CD4-positive, alpha-beta T cell (primary cell): ENCODE data around the gene SORD. TPM values are rescaled to one million over a fixed set of nuclear protein-coding genes. Genes with fewer than 3 reads are reported as not detected.
"Not testable (repeated sequence)": the region's sequence is repeated elsewhere in the genome, so short reads cannot be mapped to it uniquely, and the experiment has no call there.

Experiments used
- ATAC-seq: fragments of 200-7000 bp; cut with Tn5 transposase; one replicate; pipeline ENCODE4 v1.10.0; 2022; ENCODE audit warnings: mild to moderate bottlenecking; ENCODE audit not compliant: poor library complexity
- CTCF ChIA-PET: fragments of 350-600 bp; sonication (Branson Sonifier 250); formaldehyde crosslinking; loops from one replicate; lab custom pipeline; 2021; ENCODE audit warnings: antibody characterized with exemption, inconsistent platforms; lab: Charles Lee
- POLR2A ChIA-PET: fragments of 350-600 bp; sonication (Branson Sonifier 250); formaldehyde crosslinking; loops from one replicate; lab custom pipeline; 2021; ENCODE audit warnings: antibody characterized with exemption, inconsistent platforms; lab: Charles Lee
- DNase-seq, 14 experiments: peaks; one replicate each; pipeline ENCODE4 v3.0.0-alpha.2; 2013 to 2020; ENCODE audit warnings: mixed read lengths in 2 of 14
- H3K27ac ChIP-seq, 2 donors: one replicate each; pipeline versions ENCODE4 v1.5.1 to v1.7.0; 2013; ENCODE audit warnings: low read length in 2 of 2, low read depth in 1 of 2, mild to moderate bottlenecking in 1 of 2
- H3K27me3 ChIP-seq, 2 experiments: 1 replicate in 1 of 2; 2 replicates in 1 of 2; pipeline versions ENCODE4 v1.6.1 to v1.7.0; 2013; ENCODE audit warnings: low read length in 2 of 2, control low read depth in 1 of 2, mild to moderate bottlenecking in 1 of 2, moderate library complexity in 1 of 2; ENCODE audit not compliant: insufficient read depth in 2 of 2, control insufficient read depth in 1 of 2
- H3K36me3 ChIP-seq: one replicate; pipeline ENCODE4 v1.6.1; 2013; ENCODE audit warnings: low read length, control low read depth; ENCODE audit not compliant: insufficient read depth
- H3K4me1 ChIP-seq: one replicate; pipeline ENCODE4 v1.6.1; 2013; ENCODE audit warnings: low read length, control low read depth; ENCODE audit not compliant: insufficient read depth
- H3K4me3 ChIP-seq: one replicate; pipeline ENCODE4 v1.5.1; 2013; ENCODE audit warnings: mild to moderate bottlenecking, low read length, moderate library complexity
- H3K9me3 ChIP-seq, 2 experiments: 1 replicate in 1 of 2; 2 replicates in 1 of 2; pipeline versions ENCODE4 v1.6.1 to v1.7.0; 2013; ENCODE audit warnings: low read length in 2 of 2, mild to moderate bottlenecking in 2 of 2, control low read depth in 1 of 2, moderate library complexity in 1 of 2; ENCODE audit not compliant: control insufficient read depth in 1 of 2, insufficient read depth in 1 of 2
- H3K27ac Mint-ChIP-seq: one replicate; pipeline ENCODE4 v1.8.0; 2020; ENCODE audit warnings: mixed read lengths
- H3K27me3 Mint-ChIP-seq: one replicate; pipeline ENCODE4 v1.8.0; 2021; ENCODE audit warnings: mixed read lengths
- H3K36me3 Mint-ChIP-seq: one replicate; pipeline ENCODE4 v1.8.0; 2021; ENCODE audit warnings: low read depth, mixed read lengths
- H3K4me1 Mint-ChIP-seq: one replicate; pipeline ENCODE4 v1.8.0; 2021; ENCODE audit warnings: low read depth, mixed read lengths
- H3K4me3 Mint-ChIP-seq: one replicate; pipeline ENCODE4 v1.8.0; 2020; ENCODE audit warnings: mild to moderate bottlenecking, mixed read lengths
- H3K9me3 Mint-ChIP-seq: one replicate; pipeline ENCODE4 v1.8.0; 2020; ENCODE audit warnings: mixed read lengths
- intact Hi-C, 2 experiments: fragments of 100-400 bp; cut with DNase I in 1 of 2; cut with micrococcal nuclease in 1 of 2; formaldehyde crosslinking; loops; one replicate each; pipeline versions ENCODE4 v1.15.1 to v1.9.0; 2023 to 2025; cut with DNase I, micrococcal nuclease
- total RNA-seq, 174 experiments: library from RNA in 2 of 174; stranded (reverse) in 2 of 174; gene quantifications; one replicate each; pipeline ENCODE4 v1.2.3 and lab custom pipeline; 2021 to 2026
- TF ChIP-seq, protein P1 (sequence below): fragments of 200-600 bp; IDR thresholded peaks from one replicate; pipeline ENCODE4 v1.8.0; 2022; ENCODE audit warnings: antibody characterized with exemption, mild to moderate bottlenecking

SORD gene
- total RNA-seq, 2 experiments from 2014 or later = 1.7 to 1.8 TPM

DNA sequence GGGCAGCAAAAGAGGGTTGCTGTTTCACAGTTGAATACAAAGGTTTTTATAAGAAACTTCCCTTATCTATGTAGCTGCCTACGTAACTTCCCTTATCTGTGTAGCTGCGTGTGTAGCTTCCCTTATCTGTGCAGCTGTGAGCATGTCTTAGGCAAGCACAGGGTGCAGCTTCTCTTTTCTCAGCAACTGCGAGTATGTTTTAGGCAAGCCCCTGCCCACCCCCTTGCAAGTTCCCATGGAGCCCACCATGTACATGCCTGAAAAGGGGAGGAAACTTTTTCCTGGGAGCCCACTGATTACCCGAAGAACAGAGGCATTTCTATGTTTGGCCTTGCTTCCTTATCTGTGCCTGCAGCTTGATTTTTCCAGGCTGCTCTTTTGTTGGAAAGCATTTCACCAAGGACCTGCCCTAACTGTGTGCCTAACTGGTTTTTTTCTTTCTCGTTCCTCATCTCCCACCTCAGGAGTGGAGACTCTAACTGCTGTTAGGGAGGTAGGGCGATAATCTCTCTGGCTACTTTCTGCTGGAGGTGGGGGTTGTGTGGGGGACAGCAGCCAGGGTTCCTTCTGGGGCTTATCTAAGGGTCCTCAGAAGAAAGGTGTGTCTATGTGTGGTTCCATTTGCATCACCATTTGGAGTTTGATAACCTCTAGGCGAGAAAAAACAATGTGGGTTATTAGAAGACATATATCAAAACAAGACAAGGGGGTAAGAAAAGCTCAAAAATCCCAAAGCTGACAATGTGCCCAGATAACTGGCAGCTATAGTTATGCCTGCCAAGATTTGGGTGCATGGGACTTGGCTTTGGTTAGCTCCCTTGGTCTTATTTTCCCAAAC, 26.0 kb downstream of the SORD start:
- Histone ChIP-seq H3K36me3 (no peaks in the 10 kb centered on the region), H3K9me3 (peaks cover 0 to 5% of the 10 kb centered on the region in 2 experiments), H3K4me3 (no peak overlapping the region), H3K27me3 (no peaks in the 10 kb centered on the region), H3K4me1 (no peaks in the 10 kb centered on the region), H3K27ac (no peak overlapping the region)
- TF ChIP-seq, protein P1, sequence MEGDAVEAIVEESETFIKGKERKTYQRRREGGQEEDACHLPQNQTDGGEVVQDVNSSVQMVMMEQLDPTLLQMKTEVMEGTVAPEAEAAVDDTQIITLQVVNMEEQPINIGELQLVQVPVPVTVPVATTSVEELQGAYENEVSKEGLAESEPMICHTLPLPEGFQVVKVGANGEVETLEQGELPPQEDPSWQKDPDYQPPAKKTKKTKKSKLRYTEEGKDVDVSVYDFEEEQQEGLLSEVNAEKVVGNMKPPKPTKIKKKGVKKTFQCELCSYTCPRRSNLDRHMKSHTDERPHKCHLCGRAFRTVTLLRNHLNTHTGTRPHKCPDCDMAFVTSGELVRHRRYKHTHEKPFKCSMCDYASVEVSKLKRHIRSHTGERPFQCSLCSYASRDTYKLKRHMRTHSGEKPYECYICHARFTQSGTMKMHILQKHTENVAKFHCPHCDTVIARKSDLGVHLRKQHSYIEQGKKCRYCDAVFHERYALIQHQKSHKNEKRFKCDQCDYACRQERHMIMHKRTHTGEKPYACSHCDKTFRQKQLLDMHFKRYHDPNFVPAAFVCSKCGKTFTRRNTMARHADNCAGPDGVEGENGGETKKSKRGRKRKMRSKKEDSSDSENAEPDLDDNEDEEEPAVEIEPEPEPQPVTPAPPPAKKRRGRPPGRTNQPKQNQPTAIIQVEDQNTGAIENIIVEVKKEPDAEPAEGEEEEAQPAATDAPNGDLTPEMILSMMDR = no peak
- Mint-ChIP-seq H3K4me1 (no peaks in the 10 kb centered on the region), H3K27ac (no peak overlapping the region), H3K9me3 (peaks cover 10% of the 10 kb centered on the region), H3K36me3 (peaks cover 66% of the 10 kb centered on the region), H3K27me3 (no peaks in the 10 kb centered on the region), H3K4me3 (no peak overlapping the region)
- POLR2A ChIA-PET = interaction anchor here (0.6 kb wide), 1 partner anchor 1974 kb away, joined by 3 read pairs; no protein-coding TSS in a partner anchor
- intact Hi-C loops = no loop called here
- no peak for ATAC-seq
- DNase-seq = peak in 3 of 14 experiments; percentile 7 to 49 (median 40)
- CTCF ChIA-PET = no interaction called here

DNA sequence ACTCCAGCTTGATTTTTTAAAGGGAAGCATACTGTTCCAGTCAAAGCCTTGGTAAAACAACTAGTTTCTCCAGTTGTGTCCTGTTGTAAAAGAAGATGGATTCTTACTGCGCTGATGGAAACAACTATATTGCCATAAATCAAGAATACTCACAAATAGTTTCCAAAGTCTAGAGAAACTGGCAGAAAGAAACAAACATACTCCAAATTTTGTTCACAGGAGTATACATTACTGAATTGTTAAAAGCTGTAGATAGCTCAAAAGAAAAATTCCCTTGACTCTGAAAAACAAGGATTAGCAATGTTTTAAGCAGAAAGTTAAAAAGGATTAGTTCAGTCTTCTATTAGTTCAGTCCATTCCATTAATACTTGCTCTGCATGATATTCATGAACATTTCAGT, 27.6 kb downstream of the SORD start:
- H3K27ac ChIP-seq = no peak overlapping the region
- H3K4me1 ChIP-seq = no peaks in the 10 kb centered on the region
- H3K27ac Mint-ChIP-seq = no peak overlapping the region
- TF ChIP-seq, protein P1 = no peak
- peaks cover 66% of the 10 kb centered on the region for H3K36me3 Mint-ChIP-seq
- peaks cover 0 to 5% of the 10 kb centered on the region in 2 experiments for H3K9me3 ChIP-seq
- ChIA-PET POLR2A (no interaction called here), CTCF (interaction anchor here (1.2 kb wide), 1 partner anchor 13 kb away, joined by 3 read pairs; no protein-coding TSS in a partner anchor)
- H3K9me3 Mint-ChIP-seq = peaks cover 10% of the 10 kb centered on the region
- H3K4me1 Mint-ChIP-seq = no peaks in the 10 kb centered on the region
- no peaks in the 10 kb centered on the region for H3K27me3 ChIP-seq
- H3K36me3 ChIP-seq = no peaks in the 10 kb centered on the region
- no peak overlapping the region for H3K4me3 Mint-ChIP-seq
- H3K27me3 Mint-ChIP-seq = no peaks in the 10 kb centered on the region
- ATAC-seq = no peak
- H3K4me3 ChIP-seq = no peak overlapping the region
- intact Hi-C loops = no loop called here
- DNase-seq = no peak

DNA sequence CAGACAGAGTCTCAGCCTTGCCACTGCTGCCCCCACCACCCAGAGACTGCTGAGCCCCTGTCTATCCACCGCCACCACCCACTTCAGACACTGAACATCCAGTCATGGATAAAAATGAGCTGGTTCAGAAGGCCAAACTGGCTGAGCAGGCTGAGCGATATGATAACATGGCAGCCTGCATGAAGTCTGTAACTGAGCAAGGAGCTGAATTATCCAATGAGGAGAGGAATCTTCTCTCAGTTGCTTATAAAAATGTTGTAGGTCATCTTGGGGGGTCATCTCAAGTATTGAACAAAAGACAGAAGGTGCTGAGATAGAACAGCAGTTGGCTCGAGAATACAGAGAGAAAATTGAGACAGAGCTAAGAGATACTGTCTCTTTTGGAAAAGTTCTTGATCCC, 29.7 kb downstream of the SORD start:
- H3K27me3 Mint-ChIP-seq, H3K36me3 ChIP-seq, H3K4me3 ChIP-seq, intact Hi-C loops, H3K27ac ChIP-seq, DNase-seq, H3K4me3 Mint-ChIP-seq, H3K4me1 ChIP-seq, ATAC-seq, CTCF ChIA-PET, H3K27me3 ChIP-seq, POLR2A ChIA-PET, H3K27ac Mint-ChIP-seq, H3K9me3 ChIP-seq, H3K4me1 Mint-ChIP-seq: not testable (repeated sequence)
- Mint-ChIP-seq H3K9me3 (peaks cover 10% of the 10 kb centered on the region), H3K36me3 (peaks cover 64% of the 10 kb centered on the region)

DNA sequence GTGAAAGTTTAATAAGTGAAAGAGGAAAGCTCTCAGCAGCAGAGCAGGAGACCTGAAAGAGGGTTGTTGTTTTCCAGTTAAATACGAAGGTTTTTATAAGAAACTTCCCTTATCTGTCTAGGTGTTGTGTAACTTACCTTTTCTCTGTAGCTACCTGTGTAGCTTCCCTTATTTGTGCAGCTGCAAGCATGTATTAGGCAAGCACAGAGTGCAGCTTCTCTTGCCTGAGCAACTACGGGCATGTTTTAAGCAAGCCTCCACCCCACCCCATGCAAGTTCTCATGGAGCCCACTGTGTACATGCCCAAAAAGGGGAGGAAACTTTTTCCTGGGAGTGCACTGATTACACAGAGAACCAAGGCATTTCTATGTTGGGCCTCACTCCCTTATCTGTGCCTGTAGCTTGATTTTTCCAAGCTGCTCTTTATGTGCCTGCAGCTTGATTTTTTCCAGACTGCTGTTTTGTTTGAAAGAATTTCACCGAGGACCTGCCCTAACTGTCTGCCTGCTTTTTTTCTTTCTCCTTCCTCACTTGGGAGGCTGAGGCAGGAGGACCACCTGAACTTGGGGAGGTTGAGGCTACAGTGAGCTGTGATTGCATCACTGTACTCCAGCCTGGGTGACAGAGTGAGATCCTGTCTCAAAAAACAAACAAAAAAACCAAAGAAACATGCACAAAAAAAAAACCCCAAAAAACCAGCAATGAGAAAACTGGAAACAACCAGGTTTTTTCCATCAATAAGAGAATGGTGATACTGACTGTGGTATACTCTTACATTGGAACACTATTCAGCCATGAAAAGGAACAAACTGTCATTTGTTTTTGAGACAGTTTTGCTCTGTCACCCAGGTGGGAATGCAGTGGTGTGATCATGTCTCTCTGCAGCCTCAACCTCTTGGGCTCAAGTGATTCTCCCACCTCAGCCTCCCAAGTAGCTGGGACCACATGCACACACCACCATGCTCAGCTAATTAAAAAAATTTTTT, 36.0 kb downstream of the SORD start:
- ATAC-seq, H3K27me3 Mint-ChIP-seq, POLR2A ChIA-PET, H3K9me3 ChIP-seq, H3K4me1 ChIP-seq, intact Hi-C loops, H3K4me1 Mint-ChIP-seq, H3K27me3 ChIP-seq, H3K9me3 Mint-ChIP-seq, H3K27ac ChIP-seq, H3K4me3 ChIP-seq, CTCF ChIA-PET, H3K4me3 Mint-ChIP-seq, H3K36me3 ChIP-seq, H3K27ac Mint-ChIP-seq, DNase-seq: not testable (repeated sequence)
- peaks cover 34% of the 10 kb centered on the region for H3K36me3 Mint-ChIP-seq

DNA sequence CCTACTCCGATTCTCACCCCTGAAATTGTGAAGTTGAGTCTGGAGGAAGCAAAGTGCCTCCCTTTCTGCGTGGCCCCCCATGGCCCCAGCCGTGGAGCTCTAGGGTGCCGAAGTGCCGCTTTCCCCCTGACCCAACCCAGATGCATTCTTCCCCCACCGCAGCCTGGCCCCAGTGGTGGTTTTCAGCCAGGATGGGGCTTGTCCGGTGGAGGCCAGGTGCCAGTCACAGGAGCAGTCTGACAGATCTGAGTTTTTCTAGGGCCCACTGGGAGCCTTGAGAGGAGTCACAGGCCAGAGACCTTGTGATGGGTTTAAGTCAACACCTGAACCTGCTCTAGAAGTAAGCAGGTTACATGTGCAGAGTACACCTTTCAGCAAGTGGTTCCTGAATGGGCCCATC, 39.3 kb downstream of the SORD start:
- intact Hi-C loops = loop anchor here in 1 of 2 experiments (5.0 kb wide), 1 partner anchor 225 kb away; no protein-coding TSS in a partner anchor
- H3K4me3 ChIP-seq, H3K27ac ChIP-seq, H3K9me3 ChIP-seq, DNase-seq, H3K27ac Mint-ChIP-seq, POLR2A ChIA-PET, H3K9me3 Mint-ChIP-seq, H3K36me3 ChIP-seq, H3K27me3 ChIP-seq, H3K4me1 ChIP-seq, ATAC-seq, H3K4me3 Mint-ChIP-seq, H3K27me3 Mint-ChIP-seq, H3K4me1 Mint-ChIP-seq, CTCF ChIA-PET: not testable (repeated sequence)
- peaks cover 28% of the 10 kb centered on the region for H3K36me3 Mint-ChIP-seq
